Activated CD4-positive, CD25-positive, alpha-beta regulatory T cell (primary cell): ENCODE results near the gene IL1RAPL2.
"Not testable (repeated sequence)": the region's sequence is repeated elsewhere in the genome, so short reads cannot be mapped to it uniquely, and the experiment has no call there.

Experiments
- DNase-seq, 4 experiments: peaks; one replicate each; lab custom pipeline; 2025; lab: John Stamatoyannopoulos, UW

The IL1RAPL2 gene

GRCh38 chrX:105803891-105804290 is 1237.9 kb downstream of the IL1RAPL2 start:
- DNase-seq: no peak

GRCh38 chrX:105805655-105806054 is 1239.7 kb downstream of the IL1RAPL2 start:
- DNase-seq: not testable (repeated sequence)

GRCh38 chrX:105816517-105816916 is 1250.5 kb downstream of the IL1RAPL2 start:
- no peak for DNase-seq
